GM19238 (cell line): ENCODE data around the gene XAF1.
"Not testable (repeated sequence)": the region's sequence is repeated elsewhere in the genome, so short reads cannot be mapped to it uniquely, and the experiment has no call there.

Source experiments
- DNase-seq: peaks from one replicate; pipeline ENCODE4 v3.0.0; 2011; ENCODE audit warnings: low spot score; ENCODE audit not compliant: insufficient read length

XAF1 gene

GRCh38 chr17:6800422-6801027, 44.7 kb downstream of the XAF1 start:
- DNase-seq, result no peak

GRCh38 chr17:6811510-6811909, 55.7 kb downstream of the XAF1 start:
- DNase-seq, result no peak

- no peak for DNase-seq
These were observed 56.4 kb downstream of the XAF1 start for GRCh38 chr17:6812295-6812694.

- no peak for DNase-seq
These were observed 59.9 kb downstream of the XAF1 start for GRCh38 chr17:6815775-6816174.

GRCh38 chr17:6816368-6816767, 60.5 kb downstream of the XAF1 start:
- DNase-seq, result not testable (repeated sequence)

- no peak for DNase-seq
These were observed 63.1 kb downstream of the XAF1 start for GRCh38 chr17:6818938-6819337.

GRCh38 chr17:6823011-6823442, 67.2 kb downstream of the XAF1 start:
- no peak for DNase-seq
